Neural cell (in vitro differentiated cells): Measurements from ENCODE around the gene MAGEF1. TPM values are rescaled to one million over a fixed set of nuclear protein-coding genes. Genes with fewer than 3 reads are reported as not detected.

Experiments
- H2AFZ ChIP-seq: fragments of 200-600, 300-800 bp; sonication (generic), shearing (Covaris generic); 2 replicates; pipeline ENCODE4 v1.6.0; 2014; ENCODE audit warnings: low read depth, mild to moderate bottlenecking, antibody characterized with exemption, low read length, moderate library complexity
- H3F3A ChIP-seq: fragments of 200-600 bp; shearing (Covaris generic); 2 replicates; pipeline ENCODE4 v1.6.1; 2016; ENCODE audit warnings: mild to moderate bottlenecking, moderate library complexity, mixed read lengths, antibody characterized with exemption, low read length; ENCODE audit not compliant: insufficient read depth, poor library complexity, severe bottlenecking
- H3K27ac ChIP-seq: fragments of 200-600, 300-800 bp; sonication (generic), shearing (Covaris generic); 2 replicates; pipeline ENCODE4 v1.5.1; 2014; ENCODE audit warnings: mild to moderate bottlenecking, low read length, moderate library complexity
- H3K27me3 ChIP-seq: fragments of 300-800, 200-600 bp; sonication (generic), shearing (Covaris generic); 2 replicates; pipeline ENCODE4 v1.6.0; 2014; ENCODE audit warnings: mild to moderate bottlenecking, low read depth, low read length, moderate library complexity; ENCODE audit not compliant: insufficient read depth
- H3K36me3 ChIP-seq: fragments of 300-800, 200-600 bp; sonication (generic), shearing (Covaris generic); 2 replicates; pipeline ENCODE4 v1.5.1; 2014; ENCODE audit warnings: mild to moderate bottlenecking, antibody characterized with exemption, low read length, moderate library complexity; ENCODE audit not compliant: insufficient read depth
- H3K4me2 ChIP-seq: fragments of 300-800, 200-600 bp; sonication (generic), shearing (Covaris generic); 2 replicates; pipeline ENCODE4 v1.6.0; 2014; ENCODE audit warnings: mild to moderate bottlenecking, low read length
- H3K4me3 ChIP-seq: fragments of 300-800, 200-600 bp; sonication (generic), shearing (Covaris generic); 2 replicates; pipeline ENCODE4 v1.5.1; 2014; ENCODE audit warnings: mild to moderate bottlenecking, low read length, moderate library complexity
- H3K79me2 ChIP-seq: fragments of 200-600 bp; shearing (Covaris generic); replicated peaks from 2 replicates; pipeline ENCODE4 v1.6.0; 2014; ENCODE audit warnings: mild to moderate bottlenecking, low read length, moderate library complexity; ENCODE audit not compliant: insufficient read depth
- H3K9ac ChIP-seq: fragments of 300-800, 200-600 bp; sonication (generic), shearing (Covaris generic); 2 replicates; pipeline ENCODE4 v1.6.1; 2016; ENCODE audit warnings: mild to moderate bottlenecking, low read length, mixed read lengths
- H3K9me2 ChIP-seq: fragments of 200-600 bp; shearing (Covaris generic); 2 replicates; pipeline ENCODE4 v1.6.1; 2016; ENCODE audit warnings: mild to moderate bottlenecking, low read length, mixed read lengths; ENCODE audit not compliant: insufficient read depth
- H3K9me3 ChIP-seq: fragments of 200-600, 300-800 bp; sonication (generic), shearing (Covaris generic); 2 replicates; pipeline ENCODE4 v1.6.1; 2016; ENCODE audit warnings: mild to moderate bottlenecking, mixed run types, low read length, moderate library complexity, mixed read lengths
- H4K20me1 ChIP-seq: fragments of 200-600 bp; shearing (Covaris generic); 2 replicates; pipeline ENCODE4 v1.6.1; 2016; ENCODE audit warnings: mild to moderate bottlenecking, mixed run types; ENCODE audit not compliant: insufficient read depth
- CTCF ChIP-seq: fragments of 450-650 bp; IDR thresholded peaks from 2 replicates; pipeline ENCODE4 v1.5.1; 2014; ENCODE audit warnings: antibody characterized with exemption, mild to moderate bottlenecking, moderate library complexity; ENCODE audit not compliant: poor library complexity, severe bottlenecking
- EZH2 ChIP-seq: fragments of 200-600, 300-800 bp; shearing (Covaris generic), sonication (generic); IDR thresholded peaks from 2 replicates; pipeline ENCODE4 v1.6.1; 2014; ENCODE audit warnings: antibody characterized with exemption, low read length, borderline replicate concordance, mild to moderate bottlenecking; ENCODE audit not compliant: insufficient read depth, poor library complexity, severe bottlenecking
- MXI1 ChIP-seq: fragments of 450-650 bp; conservative IDR thresholded peaks from 2 replicates; pipeline ENCODE4 v1.6.1; 2014; ENCODE audit warnings: antibody characterized with exemption, mild to moderate bottlenecking; ENCODE audit not compliant: poor library complexity, severe bottlenecking
- POLR2AphosphoS5 ChIP-seq: IDR thresholded peaks from 2 replicates; pipeline ENCODE4 v1.6.1; 2012
- RAD21 ChIP-seq: fragments of 450-650 bp; conservative IDR thresholded peaks from 2 replicates; pipeline ENCODE4 v1.6.1; 2014; ENCODE audit warnings: antibody characterized with exemption, mild to moderate bottlenecking, moderate library complexity
- SMC3 ChIP-seq: fragments of 450-650 bp; conservative IDR thresholded peaks from 2 replicates; pipeline ENCODE4 v1.6.1; 2014; ENCODE audit warnings: antibody characterized with exemption, mild to moderate bottlenecking, moderate library complexity; ENCODE audit not compliant: poor library complexity
- TAF1 ChIP-seq: IDR thresholded peaks from 2 replicates; pipeline ENCODE4 v1.6.1; 2012; ENCODE audit warnings: low read depth
- polyA plus RNA-seq: library from polyadenylated mRNA; depleted of rRNA; stranded (reverse); fragments of >200 nt; gene quantifications from 2 replicates; pipeline ENCODE4 v1.2.3, GENCODE V29; 2014
- TF ChIP-seq, protein P1 (sequence below): IDR thresholded peaks from 2 replicates; pipeline ENCODE4 v1.6.1; 2012; ENCODE audit warnings: borderline replicate concordance

Gene MAGEF1
- polyA plus RNA-seq, 1 donor from 2014 or later, result 103 TPM

- Histone ChIP-seq H3K36me3 (no peaks in the 10 kb centered on the region), H3K9me3 (no peaks in the 10 kb centered on the region), H3K4me2 (no peak overlapping the region), H3K27ac (no peak overlapping the region), H3K79me2 (no peaks in the 10 kb centered on the region), H3K27me3 (no peaks in the 10 kb centered on the region), H4K20me1 (no peaks in the 10 kb centered on the region), H3K4me3 (no peak overlapping the region), H3K9ac (no peak overlapping the region), H2AFZ (no peak overlapping the region), H3K9me2 (no peaks in the 10 kb centered on the region), H3F3A (no peaks in the 10 kb centered on the region)
- TF ChIP-seq, protein P1, sequence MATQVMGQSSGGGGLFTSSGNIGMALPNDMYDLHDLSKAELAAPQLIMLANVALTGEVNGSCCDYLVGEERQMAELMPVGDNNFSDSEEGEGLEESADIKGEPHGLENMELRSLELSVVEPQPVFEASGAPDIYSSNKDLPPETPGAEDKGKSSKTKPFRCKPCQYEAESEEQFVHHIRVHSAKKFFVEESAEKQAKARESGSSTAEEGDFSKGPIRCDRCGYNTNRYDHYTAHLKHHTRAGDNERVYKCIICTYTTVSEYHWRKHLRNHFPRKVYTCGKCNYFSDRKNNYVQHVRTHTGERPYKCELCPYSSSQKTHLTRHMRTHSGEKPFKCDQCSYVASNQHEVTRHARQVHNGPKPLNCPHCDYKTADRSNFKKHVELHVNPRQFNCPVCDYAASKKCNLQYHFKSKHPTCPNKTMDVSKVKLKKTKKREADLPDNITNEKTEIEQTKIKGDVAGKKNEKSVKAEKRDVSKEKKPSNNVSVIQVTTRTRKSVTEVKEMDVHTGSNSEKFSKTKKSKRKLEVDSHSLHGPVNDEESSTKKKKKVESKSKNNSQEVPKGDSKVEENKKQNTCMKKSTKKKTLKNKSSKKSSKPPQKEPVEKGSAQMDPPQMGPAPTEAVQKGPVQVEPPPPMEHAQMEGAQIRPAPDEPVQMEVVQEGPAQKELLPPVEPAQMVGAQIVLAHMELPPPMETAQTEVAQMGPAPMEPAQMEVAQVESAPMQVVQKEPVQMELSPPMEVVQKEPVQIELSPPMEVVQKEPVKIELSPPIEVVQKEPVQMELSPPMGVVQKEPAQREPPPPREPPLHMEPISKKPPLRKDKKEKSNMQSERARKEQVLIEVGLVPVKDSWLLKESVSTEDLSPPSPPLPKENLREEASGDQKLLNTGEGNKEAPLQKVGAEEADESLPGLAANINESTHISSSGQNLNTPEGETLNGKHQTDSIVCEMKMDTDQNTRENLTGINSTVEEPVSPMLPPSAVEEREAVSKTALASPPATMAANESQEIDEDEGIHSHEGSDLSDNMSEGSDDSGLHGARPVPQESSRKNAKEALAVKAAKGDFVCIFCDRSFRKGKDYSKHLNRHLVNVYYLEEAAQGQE, result no peak
- no peak for TF ChIP-seq SMC3
Measured at GRCh38 chr3:184683900-184684560, 27.8 kb downstream of the MAGEF1 start.

DNA sequence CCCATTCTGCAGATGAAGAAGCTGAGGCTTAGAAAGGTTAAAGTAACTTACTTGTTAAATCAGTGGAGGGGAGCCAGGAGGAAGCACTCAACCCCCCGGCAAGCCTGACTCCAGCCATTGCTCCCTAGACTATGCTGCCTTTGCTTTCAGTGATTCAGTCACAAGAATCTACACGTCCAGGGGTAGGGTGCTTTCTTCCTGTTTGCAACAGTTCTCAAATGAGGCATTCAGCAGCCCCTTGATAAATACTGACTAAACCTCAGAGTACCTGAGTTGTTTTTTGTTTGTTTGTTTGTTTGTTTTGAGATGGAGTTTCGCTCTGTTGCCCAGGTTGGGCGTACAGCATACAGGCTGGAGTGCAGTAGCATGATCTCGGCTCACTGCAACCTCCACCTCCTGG is 28.6 kb downstream of the MAGEF1 start:
- no peaks in the 10 kb centered on the region for H3K9me2 ChIP-seq
- H3K9ac ChIP-seq, result no peak overlapping the region
- H3K4me2 ChIP-seq, result no peak overlapping the region
- H3K27ac ChIP-seq, result no peak overlapping the region
- no peak overlapping the region for H2AFZ ChIP-seq
- no peaks in the 10 kb centered on the region for H3K36me3 ChIP-seq
- no peaks in the 10 kb centered on the region for H3F3A ChIP-seq
- no peaks in the 10 kb centered on the region for H3K27me3 ChIP-seq
- H3K9me3 ChIP-seq, result no peaks in the 10 kb centered on the region
- H3K4me3 ChIP-seq, result no peak overlapping the region
- H3K79me2 ChIP-seq, result no peaks in the 10 kb centered on the region
- TF ChIP-seq, protein P1, result no peak
- TF ChIP-seq RAD21 (no peak), SMC3 (no peak), POLR2AphosphoS5 (no peak), EZH2 (no peak), TAF1 (no peak), CTCF (no peak), MXI1 (no peak)
- H4K20me1 ChIP-seq, result no peaks in the 10 kb centered on the region
